Nephron progenitor cell (in vitro differentiated cells): ENCODE data around the gene SOST.

Experiments used
- DNase-seq: peaks from one replicate; pipeline ENCODE4 v3.0.0; 2021
- H3K27ac Mint-ChIP-seq: 2 replicates; pipeline ENCODE4 v1.8.0; 2021; ENCODE audit warnings: mild to moderate bottlenecking, moderate library complexity, mixed read lengths
- H3K27me3 Mint-ChIP-seq: 2 replicates; pipeline ENCODE4 v1.8.0; 2021; ENCODE audit warnings: mild to moderate bottlenecking, low read depth, mixed read lengths; ENCODE audit not compliant: poor library complexity
- H3K36me3 Mint-ChIP-seq: 2 replicates; pipeline ENCODE4 v1.8.0; 2021; ENCODE audit warnings: low read depth, mixed read lengths
- H3K4me1 Mint-ChIP-seq: 2 replicates; pipeline ENCODE4 v1.8.0; 2021; ENCODE audit warnings: mixed read lengths
- H3K4me3 Mint-ChIP-seq: 2 replicates; pipeline ENCODE4 v1.8.0; 2021; ENCODE audit warnings: mild to moderate bottlenecking, moderate library complexity, mixed read lengths
- H3K9me3 Mint-ChIP-seq: 2 replicates; pipeline ENCODE4 v1.8.0; 2021; ENCODE audit warnings: mild to moderate bottlenecking, moderate library complexity, mixed read lengths
- CTCF ChIP-seq: fragments of 200-600 bp; sonication (generic); IDR thresholded peaks from 2 replicates; pipeline ENCODE4 v1.5.0; 2021; ENCODE audit warnings: antibody characterized with exemption

Gene SOST

GRCh38 chr17:43722269-43722619, 36.3 kb downstream of the SOST start:
- Mint-ChIP-seq H3K4me3 (no peak overlapping the region), H3K27me3 (peaks cover 30% of the 10 kb centered on the region), H3K36me3 (no peaks in the 10 kb centered on the region), H3K4me1 (peaks cover 66% of the 10 kb centered on the region), H3K9me3 (peaks cover 4% of the 10 kb centered on the region), H3K27ac (no peak overlapping the region)
- TF ChIP-seq CTCF: no peak
- DNase-seq: no peak

- no peak for DNase-seq
- H3K36me3 Mint-ChIP-seq: no peaks in the 10 kb centered on the region
- peaks cover 71% of the 10 kb centered on the region for H3K4me1 Mint-ChIP-seq
- H3K27me3 Mint-ChIP-seq: peaks cover 26% of the 10 kb centered on the region
- H3K27ac Mint-ChIP-seq: no peak overlapping the region
- H3K4me3 Mint-ChIP-seq: peak overlapping the region; percentile 72
- no peak for TF ChIP-seq CTCF
- H3K9me3 Mint-ChIP-seq: peaks cover 4% of the 10 kb centered on the region
Observed at GRCh38 chr17:43721537-43722268, 36.9 kb downstream of the SOST start.

- Mint-ChIP-seq H3K4me1 (peaks cover 74% of the 10 kb centered on the region), H3K36me3 (no peaks in the 10 kb centered on the region), H3K4me3 (peak overlapping the region; percentile 72), H3K27ac (no peak overlapping the region), H3K27me3 (peaks cover 27% of the 10 kb centered on the region), H3K9me3 (peaks cover 4% of the 10 kb centered on the region)
- no peak for TF ChIP-seq CTCF
- peak; percentile 75 for DNase-seq
Observed at GRCh38 chr17:43720311-43721060, 38.1 kb downstream of the SOST start.

DNA sequence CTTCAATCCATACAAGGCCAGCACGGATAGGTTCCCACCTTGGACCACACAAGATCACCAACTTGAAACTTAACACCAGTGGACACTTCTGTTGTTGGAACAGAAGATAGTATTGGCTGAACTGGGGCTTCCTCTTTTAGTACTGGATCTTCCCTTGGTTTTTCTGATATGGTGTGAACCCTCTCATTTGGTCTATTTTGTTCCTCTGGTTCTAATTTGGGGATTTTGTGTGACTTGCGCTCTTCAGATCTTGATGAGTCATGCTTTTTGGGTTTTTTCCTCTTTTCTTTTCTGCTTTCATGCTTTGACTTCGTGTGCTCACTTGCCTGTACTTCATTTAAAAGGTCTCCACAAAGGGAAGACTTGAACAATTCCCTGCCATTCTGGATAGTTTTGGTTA, 39.0 kb downstream of the SOST start:
- H3K4me3 Mint-ChIP-seq: peak overlapping the region; percentile 72
- DNase-seq: no peak
- no peaks in the 10 kb centered on the region for H3K9me3 Mint-ChIP-seq
- H3K27ac Mint-ChIP-seq: no peak overlapping the region
- peaks cover 36% of the 10 kb centered on the region for H3K27me3 Mint-ChIP-seq
- no peaks in the 10 kb centered on the region for H3K36me3 Mint-ChIP-seq
- peaks cover 75% of the 10 kb centered on the region for H3K4me1 Mint-ChIP-seq
- TF ChIP-seq CTCF: no peak

DNA sequence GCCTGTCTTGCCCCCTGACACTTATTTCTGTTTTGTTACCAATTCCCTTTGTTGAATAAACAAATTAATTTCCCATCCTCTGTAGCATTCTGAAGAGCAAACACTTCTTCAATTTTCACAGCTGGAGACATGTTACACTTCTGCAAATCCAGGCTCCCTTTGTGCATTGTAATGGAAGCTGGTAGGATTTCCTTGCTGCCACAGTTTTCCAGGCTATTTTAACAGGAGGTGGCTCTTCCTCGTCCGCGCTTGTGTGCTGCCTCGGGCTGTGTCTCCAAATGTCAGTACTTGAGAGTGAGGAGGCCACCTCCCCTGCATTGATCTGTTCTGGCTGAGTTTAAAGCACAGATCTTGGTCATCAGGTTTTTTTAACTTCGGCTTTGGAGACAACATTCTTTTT, 40.0 kb downstream of the SOST start:
- Mint-ChIP-seq H3K27me3 (peaks cover 43% of the 10 kb centered on the region), H3K4me3 (no peak overlapping the region), H3K4me1 (peaks cover 72% of the 10 kb centered on the region), H3K9me3 (no peaks in the 10 kb centered on the region), H3K36me3 (no peaks in the 10 kb centered on the region), H3K27ac (peak overlapping the region; percentile 13)
- DNase-seq: no peak
- TF ChIP-seq CTCF: no peak
